PC-9 (cell line): ENCODE results near the gene C7.

Experiments used
- CTCF ChIP-seq: fragments of 200-600 bp; sonication (generic); conservative IDR thresholded peaks from 2 replicates; pipeline ENCODE4 v1.6.1; 2017; ENCODE audit warnings: mixed run types, antibody characterized with exemption, mild to moderate bottlenecking, moderate library complexity
- EZH2 ChIP-seq: fragments of 200-600 bp; sonication (generic); IDR thresholded peaks from 2 replicates; pipeline ENCODE4 v1.8.0; 2017; ENCODE audit warnings: antibody characterized with exemption, low read depth

- TF ChIP-seq EZH2 (no peak), CTCF (no peak)
Measured at GRCh38 chr5:40909264-40909663, at the start of gene C7.
